ENCODE results near the gene C19orf73.
"Not testable (repeated sequence)": the region's sequence is repeated elsewhere in the genome, so short reads cannot be mapped to it uniquely, and the experiment has no call there.

- not testable (repeated sequence) for TF ChIP-seq POLR2A, POLR2AphosphoS5 (IDR thresholded peaks at IDR 0.05; ENCODE audit: low read depth, low read length)
Measured at GRCh38 chr19:49121841-49122240, 2.9 kb upstream of the C19orf73 start.

Data from GM12892 (cell line).